HG03457 (cell line): Measurements from ENCODE around the gene PCSK5.
"Not testable (repeated sequence)": the region's sequence is repeated elsewhere in the genome, so short reads cannot be mapped to it uniquely, and the experiment has no call there.

Source experiments
- ATAC-seq: cut with Tn5 transposase; IDR thresholded peaks from one replicate; pipeline ENCODE4 v1.9.1; 2021; ENCODE audit warnings: moderate number of reproducible peaks; ENCODE audit not compliant: unreplicated experiment

Gene PCSK5

DNA sequence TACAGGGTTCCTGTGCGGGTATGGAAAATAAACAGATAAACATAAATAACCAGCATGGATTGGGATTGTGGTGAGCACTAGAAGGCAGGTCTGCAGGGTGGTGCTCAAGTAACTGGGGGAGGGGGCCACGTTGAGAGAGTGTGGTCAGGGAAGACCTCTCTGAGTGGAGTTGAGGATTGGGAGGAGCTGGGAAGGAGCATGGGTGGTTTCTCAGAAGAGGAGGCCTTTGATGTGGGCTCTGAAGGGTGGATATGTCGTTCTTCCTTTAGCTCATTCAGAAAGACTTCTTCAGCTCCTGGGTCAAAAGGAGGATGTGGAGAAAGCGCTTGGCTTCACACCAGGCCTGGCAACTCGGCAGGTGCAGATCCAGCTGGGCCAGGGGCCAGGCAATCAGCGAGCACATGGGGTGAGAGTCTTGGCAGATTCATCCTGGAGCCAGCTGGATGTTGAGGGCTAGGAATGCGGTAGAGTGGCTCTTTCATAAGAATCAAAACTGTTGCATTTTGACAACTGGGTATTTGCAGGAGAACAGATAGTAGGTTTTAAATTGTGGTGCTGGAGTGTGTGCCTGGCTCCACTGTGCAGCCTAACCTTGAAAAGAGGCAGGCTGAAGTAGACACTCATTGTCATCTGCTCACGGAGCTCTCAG is 71.7 kb downstream of the PCSK5 start:
- no peak for ATAC-seq

DNA sequence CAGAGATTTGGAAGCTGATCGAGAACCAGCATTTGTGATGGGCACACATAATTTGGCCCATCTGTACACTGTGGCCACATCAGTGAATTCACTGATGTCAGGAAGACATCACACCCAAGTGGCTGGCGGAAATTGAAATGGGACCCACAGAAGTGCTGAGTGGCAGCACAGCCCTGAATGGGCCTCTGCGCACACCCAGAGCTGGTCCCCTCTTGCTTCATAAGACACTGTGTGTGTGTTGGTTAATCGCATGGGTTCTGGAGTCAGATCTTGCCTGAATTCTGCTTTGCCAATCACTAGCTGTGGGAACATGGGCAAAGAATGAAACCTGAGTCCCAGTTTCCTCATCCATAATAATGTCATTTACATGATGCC is 72.2 kb downstream of the PCSK5 start:
- ATAC-seq, result no peak

DNA sequence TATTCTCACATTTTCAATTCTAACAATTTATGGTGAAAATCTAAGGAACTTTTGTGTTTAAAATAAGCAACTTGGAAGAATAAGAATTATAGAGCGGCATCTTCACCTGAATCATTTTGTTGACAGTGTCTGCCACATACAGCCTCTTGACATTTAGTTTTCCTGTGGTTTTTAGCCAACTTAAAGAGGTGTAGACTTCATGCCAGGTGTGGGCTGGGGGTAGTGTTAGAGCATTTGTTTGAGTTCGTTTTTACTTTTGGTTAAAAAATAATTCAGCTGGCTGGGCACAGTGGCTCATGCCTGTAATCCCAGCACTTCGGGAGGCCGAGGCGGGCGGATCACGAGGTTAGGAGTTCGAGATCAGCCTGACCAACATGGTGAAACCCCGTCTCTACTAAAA is 72.8 kb downstream of the PCSK5 start:
- ATAC-seq, result not testable (repeated sequence)

DNA sequence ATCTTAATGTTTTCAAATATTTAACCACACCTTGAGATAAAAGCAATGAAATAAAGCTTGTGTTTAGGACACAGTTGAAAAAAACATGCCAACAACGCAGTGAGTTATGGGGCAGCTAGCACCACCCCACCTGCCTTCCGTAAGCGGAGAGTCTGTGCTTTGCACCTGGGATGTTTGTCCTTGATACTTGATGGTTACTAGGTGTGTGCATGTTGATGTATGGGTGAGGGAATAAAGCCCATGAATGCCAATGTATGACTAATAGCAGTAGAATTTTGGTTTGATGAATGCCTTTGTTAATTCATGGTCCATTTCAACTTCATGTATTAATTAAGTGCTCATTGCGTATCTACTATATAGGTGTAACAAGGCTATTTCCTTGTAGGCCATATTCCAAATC is 74.0 kb downstream of the PCSK5 start:
- no peak for ATAC-seq

DNA sequence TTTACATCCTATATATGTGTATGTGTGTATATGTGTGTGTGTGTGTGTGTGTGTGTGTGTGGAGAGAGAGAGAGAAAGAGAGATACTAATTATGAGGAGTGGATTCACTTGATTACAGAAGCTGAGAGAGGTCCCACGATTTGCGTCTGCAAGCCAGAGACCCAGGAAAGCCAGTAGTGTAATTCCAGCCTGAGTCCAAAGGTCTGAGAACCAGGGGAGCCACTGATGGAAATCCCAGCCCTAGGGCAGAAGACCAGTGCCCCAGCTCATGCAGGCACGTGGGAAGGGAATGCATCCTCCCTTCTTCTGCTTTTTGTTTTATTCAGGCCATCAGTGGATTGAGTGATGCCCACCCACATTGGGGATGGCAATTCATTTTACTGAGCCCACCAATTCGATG is 74.8 kb downstream of the PCSK5 start:
- no peak for ATAC-seq

DNA sequence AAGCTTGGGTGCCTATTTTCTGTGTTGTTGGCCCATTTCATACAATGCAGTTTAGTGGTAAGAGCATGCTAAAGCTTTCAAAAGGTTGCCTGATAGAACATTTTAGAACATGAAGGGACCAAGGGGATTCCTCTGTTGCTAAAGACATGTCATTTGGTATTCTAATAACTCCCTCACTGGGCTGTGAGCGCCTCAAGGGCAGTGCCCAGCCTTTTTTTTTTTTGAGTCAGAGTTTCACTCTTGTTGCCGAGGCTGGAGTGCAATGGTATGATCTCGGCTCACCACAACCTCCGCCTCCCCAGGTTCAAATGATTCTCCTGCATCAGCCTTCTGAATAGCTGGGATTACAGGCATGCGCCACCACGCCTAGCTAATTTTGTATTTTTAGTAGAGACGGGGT is 77.1 kb downstream of the PCSK5 start:
- ATAC-seq, result no peak

DNA sequence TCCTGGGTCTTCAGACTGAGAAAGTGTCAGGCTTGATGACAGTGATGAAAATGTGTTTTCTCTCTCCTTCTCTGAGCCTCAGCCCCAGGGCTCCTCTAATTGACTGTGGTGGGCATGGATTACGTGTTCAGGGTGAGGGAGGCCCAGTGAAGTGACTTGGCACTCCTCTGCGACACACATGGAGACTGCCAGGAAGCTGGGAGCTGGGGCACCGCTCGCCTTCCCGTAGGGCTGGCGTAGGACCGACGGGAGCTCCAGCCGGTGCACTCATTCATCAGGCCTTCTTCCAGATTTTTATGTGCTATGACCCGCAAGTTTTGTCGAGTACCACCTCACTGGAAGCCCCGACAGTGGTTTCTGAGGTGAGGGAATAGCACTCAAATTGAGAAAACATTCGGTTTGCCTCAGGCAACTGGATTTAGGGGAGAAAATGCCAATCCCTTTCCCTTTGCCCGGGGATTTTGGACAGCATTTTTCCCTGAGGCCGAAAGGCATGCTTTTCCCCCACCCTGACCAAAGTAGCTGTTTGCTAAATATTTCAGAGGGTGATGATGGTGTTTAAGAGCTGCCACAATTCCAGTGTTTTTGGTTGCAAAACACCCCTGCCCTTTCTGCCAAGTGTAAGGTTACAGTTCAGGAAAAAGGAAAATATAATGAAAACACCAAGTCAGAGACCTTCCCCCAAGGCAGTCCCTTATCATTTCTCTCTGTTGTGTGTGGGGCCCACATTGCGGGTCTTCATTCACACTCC is 83.7 kb downstream of the PCSK5 start:
- ATAC-seq, result no peak

DNA sequence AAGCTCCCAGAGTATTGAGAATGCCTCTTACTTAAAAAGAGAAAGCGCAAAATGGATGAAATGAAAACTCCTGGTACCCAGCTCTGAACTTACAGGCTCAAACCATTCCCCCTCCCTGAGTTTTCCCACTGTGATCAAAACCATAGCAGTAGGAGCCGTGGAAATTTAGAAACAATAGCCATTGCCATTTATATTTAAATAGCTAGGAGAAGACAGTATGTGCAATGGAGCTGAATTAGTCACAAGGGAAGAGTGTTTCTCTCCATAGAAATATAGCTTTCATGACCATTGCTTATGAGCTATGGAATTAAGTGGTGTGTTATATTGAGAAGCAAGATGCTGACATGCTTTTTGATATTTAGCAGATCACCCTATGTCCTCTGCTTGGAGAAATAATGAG is 84.6 kb downstream of the PCSK5 start:
- no peak for ATAC-seq

DNA sequence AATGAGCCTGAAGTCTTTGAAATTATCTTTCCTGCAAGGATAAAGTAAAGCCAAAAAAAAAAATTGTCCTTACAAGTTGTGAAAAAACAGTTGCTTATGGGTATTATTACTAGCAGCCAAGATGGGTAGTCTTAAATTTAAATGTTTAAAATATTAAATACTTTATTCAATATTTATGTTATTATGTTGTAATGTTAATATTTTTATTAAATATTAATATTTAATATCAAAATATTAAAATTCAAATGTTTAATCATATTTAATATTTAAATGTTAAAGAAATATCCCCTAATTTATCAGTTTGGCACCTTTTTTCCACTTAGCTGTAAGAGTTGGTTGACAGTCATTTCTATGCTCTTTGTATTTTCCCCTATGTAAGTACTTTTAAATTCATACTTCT is 86.1 kb downstream of the PCSK5 start:
- ATAC-seq, result no peak

DNA sequence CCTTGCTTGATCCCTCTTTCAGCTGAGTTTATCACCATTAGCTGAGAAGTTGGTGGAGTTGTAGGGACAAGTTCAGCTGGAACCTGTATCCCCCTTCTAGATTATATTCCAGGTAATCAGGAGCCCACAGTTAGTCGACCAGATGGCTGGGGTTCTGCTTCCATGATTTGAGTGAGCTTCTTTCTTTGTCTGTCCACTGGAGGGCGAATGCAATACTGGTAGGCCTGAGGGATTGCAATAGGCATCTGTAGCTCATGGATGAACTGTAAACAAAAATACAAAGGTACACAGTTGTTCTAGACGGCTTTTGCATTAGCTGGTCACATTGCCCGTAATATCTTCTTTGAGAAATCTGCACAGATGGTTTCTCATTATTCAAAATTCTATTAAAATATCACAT is 88.9 kb downstream of the PCSK5 start:
- ATAC-seq, result no peak

DNA sequence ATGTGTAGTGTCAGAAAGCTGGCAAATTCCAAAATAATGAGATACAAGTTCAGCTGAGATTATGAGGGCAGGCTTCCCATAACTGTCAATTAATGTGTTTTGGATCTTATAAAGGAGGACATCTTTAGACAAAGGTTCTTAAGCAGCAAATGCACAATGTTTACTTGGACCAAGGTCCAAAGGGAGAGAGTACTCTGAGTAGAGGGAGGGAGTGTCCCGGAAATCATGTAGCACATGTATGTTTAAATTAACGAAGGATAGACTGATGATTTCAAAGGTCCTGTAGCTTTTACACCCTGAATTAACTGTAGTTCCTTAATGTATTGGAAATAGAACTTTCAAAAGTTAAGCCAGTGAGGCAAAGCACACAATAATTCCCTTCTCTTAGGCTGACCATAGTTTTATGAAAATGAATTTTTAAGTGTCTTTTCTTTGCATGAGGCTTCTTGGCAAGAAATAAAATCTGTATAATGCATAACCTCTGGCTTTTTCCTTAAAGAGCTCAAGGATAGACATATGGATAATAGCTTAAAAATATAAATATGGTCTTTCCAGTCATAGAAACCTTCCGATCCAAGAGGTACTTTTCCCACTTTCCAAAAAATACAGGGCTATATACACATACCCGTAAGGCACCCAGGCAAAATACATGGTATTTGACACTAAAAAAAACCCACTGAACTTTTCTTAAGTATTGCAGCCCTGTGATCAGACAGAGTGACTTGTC is 93.0 kb downstream of the PCSK5 start:
- no peak for ATAC-seq

DNA sequence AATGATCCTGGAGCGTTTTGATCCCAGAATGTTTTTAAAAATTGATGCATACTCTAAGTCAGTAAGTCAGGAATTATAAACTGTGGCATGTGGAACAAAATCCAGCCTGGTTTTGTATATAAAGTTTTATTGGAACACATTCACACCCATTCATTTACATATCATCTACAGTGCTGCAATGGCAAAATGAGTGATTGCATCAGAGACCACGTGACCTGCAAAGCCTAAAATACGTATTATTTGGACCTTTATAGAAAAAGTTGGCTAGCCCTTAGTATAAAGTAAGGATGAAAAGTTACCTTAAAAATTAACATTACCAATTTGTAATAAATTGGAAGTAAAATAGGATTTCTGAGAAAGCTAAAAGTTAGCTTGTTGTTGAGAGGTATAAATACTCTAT is 95.0 kb downstream of the PCSK5 start:
- no peak for ATAC-seq

DNA sequence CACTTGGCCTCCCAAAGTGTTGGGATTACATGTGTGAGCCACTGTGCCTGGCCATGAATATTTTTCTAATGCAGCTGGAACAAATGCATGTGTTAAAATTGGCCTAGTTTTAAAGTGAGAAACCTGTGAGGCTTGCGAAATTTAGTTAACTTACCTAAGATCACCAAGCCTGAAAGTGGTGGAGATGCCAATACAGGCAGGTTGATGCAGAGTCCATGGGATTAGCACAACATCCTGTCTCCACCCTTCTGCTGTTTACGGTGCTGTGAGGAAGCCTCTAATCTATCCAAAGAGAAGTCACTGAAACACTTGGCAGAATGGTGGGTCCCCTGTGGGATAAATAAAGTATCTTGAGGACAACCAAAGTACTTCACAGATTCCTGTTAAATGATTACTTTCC is 98.2 kb downstream of the PCSK5 start:
- ATAC-seq, result no peak

DNA sequence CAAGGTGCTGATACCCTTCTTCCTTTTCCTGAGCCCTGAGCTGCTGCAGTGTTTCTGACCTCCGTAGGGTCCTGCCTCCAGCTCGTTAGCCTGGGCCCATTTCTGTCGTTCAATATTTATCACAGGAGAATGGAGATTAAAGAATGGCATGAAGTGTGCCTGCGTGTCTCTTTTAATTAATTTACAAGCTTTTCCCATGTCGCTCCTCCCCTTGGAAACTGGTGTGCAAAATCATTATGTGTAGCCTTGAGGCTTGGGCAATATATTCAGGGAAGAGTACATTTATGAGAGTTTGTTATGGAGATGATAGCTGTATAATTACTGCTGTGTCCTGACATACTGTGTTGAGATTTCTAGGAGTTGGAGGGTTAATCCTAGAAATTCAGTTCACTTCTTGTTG is 99.7 kb downstream of the PCSK5 start:
- ATAC-seq, result no peak

DNA sequence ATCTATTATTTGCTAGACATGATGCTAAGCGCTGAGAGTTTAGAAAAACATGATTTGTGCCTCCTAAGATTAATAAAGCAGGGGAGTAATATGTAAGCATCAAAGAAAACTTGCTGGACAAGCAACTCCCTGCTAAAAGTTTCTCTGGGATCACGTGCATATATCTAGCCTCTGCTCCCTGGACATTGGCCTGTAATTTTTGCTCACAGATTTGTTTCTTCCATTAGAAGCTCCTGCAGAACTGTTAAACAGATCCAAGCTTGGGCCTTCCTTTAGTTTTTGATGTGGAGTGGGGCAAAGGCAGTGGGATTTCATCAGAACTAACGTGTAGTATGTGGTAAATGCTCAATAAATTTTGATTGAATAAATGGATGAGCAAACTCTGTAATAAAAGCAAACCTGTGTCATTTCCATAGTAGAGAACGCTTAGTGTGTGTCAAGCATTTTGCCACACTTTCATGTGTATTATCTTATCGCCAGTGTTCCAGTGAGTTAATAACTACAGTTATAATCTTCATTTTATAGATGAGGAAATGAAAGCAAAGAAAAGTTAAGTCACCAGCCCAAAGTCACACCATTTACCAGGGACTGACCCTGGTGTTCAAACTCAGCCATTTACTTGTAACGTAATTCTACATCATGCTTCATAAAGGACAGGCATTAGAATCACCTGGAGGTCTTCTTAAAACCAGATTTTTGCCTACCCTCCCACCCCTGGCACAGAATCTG is 100.3 kb downstream of the PCSK5 start:
- no peak for ATAC-seq

DNA sequence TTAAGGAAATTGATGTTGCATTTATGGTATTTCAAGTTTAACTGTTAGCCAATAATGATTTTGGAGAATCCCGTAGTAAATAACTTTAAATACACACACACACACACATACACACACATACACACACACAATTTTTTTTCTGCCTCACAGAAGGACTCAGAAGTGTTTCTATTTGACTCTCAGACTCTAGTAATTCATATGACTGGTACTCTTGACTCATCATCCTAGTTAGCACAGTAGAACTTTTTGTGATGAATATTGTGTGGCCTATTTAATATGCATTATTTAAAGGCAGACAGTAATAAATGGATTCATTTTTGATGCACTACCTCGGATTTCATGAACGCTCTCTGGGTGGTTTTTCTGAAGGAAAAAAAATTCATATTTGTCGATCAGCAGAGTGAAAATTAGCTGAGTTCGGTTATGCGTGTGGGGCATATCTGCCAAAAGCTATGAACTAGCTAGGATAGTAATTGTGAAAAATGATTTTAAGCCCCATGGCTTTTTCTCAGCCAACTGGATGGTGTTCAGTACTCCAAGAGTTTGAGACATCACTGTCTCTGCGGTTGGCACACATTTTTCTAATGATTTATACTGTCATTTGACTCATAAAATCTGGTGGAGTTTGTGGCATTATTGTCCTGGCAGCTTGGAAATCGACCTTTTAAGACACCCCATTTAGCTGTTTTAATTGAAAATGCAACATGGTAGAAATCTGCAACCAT is 102.2 kb downstream of the PCSK5 start:
- ATAC-seq, result no peak

DNA sequence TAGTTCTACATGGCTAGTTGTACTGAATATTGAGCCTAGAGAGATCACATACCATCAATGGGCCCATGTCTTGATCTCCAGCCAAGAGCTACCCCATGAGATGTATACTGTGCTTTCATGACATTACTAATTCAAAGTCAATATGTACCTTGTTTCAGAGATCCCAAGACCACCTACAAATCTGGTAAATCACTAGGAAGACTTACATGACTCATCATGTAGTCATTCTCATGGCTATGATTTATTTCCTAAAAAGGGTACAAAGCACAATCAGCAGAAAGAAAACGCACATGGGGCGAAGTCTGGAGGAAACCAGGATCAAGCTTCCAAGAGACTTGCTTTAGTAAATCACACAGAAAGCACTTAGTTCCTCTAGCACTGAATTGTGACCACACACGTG is 103.0 kb downstream of the PCSK5 start:
- no peak for ATAC-seq

DNA sequence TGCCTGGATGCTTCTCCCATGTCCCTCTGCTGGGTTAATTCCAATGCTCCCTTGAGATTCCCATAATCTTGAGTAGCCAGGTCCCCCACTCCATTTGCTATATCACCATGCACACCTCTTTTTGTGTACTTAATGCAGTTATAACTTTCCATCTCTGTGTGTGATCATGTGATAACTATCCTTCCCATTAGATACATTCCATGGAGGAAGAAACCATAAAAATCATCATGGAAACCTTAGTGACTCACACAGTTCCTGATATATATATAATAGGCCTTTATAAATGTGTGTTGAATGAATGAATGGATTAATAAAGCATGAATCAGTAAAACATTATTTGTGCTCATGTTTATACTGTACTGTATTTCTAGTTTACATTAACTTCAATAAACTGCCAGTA is 104.6 kb downstream of the PCSK5 start:
- no peak for ATAC-seq

DNA sequence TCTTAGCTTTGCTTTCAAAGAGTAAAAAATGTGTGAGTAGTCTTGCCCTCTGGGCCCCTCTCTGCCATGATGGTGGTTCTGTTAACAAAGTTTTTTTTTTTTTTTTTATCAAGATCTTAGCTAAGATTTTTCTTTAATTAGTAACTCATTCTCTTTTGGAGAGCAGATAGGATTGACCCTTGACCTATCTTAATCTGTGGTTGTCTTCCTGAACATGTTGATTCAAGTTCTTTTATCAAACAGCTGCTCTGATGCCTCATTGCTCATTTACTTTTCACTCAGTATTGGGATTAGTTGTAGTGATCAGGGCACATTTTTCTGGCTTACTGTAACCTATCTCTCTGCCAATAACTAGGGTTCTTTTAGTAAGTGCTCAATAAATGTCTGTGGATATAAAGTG is 106.3 kb downstream of the PCSK5 start:
- no peak for ATAC-seq

DNA sequence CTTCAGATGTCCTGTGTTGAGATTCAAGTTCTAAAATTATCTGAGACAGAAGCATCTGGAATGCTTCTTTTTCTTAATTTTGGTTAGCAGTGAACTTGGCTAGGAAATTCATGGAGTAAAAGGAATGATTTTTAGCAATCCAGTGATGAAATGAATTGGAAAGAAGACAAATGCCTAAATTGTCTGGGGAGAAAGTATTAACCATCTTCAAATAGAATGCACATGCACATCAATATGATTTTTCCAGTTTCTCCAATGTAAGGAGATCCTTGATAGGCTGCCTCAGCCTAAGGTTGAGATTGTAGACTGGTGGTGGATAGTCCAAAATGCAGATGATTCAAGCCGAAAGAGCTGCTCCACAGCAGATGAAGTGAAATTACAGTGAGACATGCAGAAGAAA is 106.7 kb downstream of the PCSK5 start:
- ATAC-seq, result no peak
